T47D (cell line): ENCODE measurements around the gene ABCA13.

ENCODE experiments used
- DNase-seq, 2 experiments: peaks; one replicate each; pipeline versions ENCODE4 v3.0.0 to v3.0.0-alpha.2; 2011 to 2012; ENCODE audit warnings: low read depth in 1 of 2, low spot score in 1 of 2
- JUND ChIP-seq: IDR thresholded peaks from 2 replicates; pipeline ENCODE4 v1.6.1; 2012; ENCODE audit warnings: low read depth
- in situ Hi-C: cut with HindIII; loops from 2 replicates; pipeline ENCODE4 v1.10.0; 2016; ENCODE audit warnings: low sequenced_read_pairs, low pct_unique_long_range_greater_than_20kb

The ABCA13 gene

DNA sequence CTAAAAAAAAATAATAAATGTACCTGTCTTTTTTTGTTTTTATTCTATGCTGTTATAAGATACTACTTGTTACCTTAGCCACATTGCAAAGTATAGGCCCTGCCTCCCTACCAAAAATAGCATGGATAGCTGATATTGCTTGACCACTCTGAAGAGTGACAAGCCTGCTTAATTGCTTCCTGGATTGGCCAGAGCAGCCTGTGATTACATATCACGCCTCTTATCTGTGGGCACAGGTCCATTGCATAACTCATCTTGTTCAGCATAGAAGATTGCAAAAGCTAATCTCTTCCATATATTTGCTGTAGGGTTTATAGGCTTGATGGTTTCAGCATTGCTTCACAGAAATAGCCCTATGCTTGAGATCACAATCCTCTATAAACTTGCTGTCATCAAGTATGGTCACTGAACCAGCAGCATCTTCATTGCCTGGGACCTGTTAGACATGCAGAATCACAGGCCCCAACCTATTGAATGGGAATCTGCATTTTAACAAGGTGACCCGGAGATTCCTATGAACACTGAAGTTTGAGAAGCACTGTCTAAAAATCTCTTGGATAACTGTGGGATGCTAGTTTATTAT lies 472.3 kb downstream of the ABCA13 start:
- in situ Hi-C loops: no loop called here
- TF ChIP-seq JUND: no peak
- DNase-seq: no peak

DNA sequence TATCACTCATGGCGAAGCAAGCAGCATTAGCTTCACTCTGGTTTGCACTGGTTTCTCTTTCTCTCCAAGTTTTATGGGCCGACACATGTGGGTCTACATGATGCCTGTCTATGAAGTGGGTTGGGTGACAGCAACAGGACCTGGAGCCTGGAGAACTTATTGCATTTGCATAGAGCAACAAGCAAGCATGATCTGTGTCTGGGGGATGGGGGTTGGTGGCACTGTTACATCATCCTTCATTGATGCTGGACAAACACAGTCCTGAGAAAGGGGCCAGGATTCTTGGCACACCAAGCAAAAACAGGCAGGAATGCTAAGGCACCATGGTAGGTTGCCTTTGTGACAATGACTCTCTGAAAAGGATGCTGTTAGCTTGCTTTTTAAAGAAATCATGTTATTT lies 486.9 kb downstream of the ABCA13 start:
- DNase-seq: no peak
- TF ChIP-seq JUND: no peak
- in situ Hi-C loops: no loop called here

- TF ChIP-seq JUND: no peak
- in situ Hi-C loops: no loop called here
- DNase-seq: no peak
These were observed 489.1 kb downstream of the ABCA13 start for GRCh38 chr7:48660306-48660870.

- DNase-seq: no peak
These were observed 493.0 kb downstream of the ABCA13 start for GRCh38 chr7:48664241-48664640.

DNA sequence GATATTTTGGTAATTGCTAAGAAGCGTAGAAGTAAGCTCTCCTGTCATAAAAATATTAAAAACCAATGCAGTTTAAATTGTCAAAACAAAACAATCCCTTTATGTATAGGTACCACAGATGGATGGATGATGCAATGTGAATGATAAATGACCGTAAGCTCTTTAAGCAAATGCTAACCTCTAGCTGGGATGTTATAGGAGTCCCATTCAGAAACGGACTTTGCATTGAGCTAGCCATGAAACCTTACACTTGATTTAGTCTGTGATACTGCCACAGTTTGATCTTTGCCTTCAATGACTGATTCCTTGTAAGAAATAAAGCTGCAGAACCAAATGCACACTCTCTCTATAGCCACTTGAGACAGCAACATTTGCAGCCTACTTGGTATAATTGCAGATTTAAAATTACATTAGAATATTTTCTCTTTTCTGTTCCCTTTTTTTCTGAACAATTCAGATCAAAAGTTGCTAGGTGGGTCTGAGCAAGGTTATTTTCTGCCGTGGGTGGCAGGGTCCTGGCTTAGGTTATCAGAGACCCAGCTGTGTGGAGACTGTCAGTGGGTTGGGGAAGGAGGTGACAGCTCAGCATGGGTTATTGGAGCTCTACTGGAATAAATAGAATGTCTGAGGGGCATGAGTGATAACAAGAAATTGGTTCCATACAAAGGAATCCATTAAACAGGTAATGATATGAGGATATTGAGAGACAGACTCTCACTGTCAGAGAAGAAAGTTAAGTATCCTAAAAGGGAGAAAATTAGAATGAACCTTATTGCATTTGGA lies 494.3 kb downstream of the ABCA13 start:
- no peak for DNase-seq
- in situ Hi-C loops: no loop called here
- TF ChIP-seq JUND: no peak

More at GRCh38 chr7:48664241-48664640, 493.0 kb downstream of the ABCA13 start:
- in situ Hi-C loops: no loop called here
- no peak for TF ChIP-seq JUND

GRCh38 chr7:48667407-48667806 lies 496.1 kb downstream of the ABCA13 start:
- no peak for TF ChIP-seq JUND
- in situ Hi-C loops: no loop called here
- no peak for DNase-seq

GRCh38 chr7:48671656-48672055 lies 500.4 kb downstream of the ABCA13 start:
- in situ Hi-C loops: no loop called here
- DNase-seq: no peak
- TF ChIP-seq JUND: no peak

GRCh38 chr7:48681006-48681405 lies 509.7 kb downstream of the ABCA13 start:
- no peak for TF ChIP-seq JUND
- no peak for DNase-seq
- in situ Hi-C loops: no loop called here

GRCh38 chr7:48691788-48692187 lies 520.5 kb downstream of the ABCA13 start:
- no peak for TF ChIP-seq JUND
- in situ Hi-C loops: no loop called here
- no peak for DNase-seq
